Measurements from ENCODE around the gene BMP15.

BMP15 gene

DNA sequence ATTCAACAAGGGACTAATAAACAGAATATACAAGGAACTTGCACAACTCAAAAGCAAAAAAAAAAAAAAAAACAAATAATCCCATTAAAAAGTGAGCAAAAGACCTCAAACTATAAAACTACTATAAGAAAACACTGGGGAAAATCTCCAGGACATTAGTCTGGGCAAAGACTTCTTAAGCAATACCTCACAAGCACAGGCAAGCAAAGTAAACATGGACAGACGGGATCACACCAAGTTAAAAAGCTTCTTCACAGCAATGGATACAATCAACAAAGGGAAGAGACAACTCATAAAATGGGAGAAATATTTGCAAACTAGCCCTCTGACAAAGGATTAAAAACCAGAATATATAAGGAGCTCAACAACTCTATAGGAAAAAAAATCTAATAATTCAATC lies 17.1 kb upstream of the BMP15 start:
- no peak overlapping the region for H3K4me3 ChIP-seq (ENCODE audit: low read depth, low read length)
- H3K36me3 ChIP-seq (ENCODE audit: control insufficient read depth in 2 of 2, insufficient read depth in 1 of 2, low read length in 2 of 2) = no peaks in the 10 kb centered on the region
- TF ChIP-seq, protein P1, sequence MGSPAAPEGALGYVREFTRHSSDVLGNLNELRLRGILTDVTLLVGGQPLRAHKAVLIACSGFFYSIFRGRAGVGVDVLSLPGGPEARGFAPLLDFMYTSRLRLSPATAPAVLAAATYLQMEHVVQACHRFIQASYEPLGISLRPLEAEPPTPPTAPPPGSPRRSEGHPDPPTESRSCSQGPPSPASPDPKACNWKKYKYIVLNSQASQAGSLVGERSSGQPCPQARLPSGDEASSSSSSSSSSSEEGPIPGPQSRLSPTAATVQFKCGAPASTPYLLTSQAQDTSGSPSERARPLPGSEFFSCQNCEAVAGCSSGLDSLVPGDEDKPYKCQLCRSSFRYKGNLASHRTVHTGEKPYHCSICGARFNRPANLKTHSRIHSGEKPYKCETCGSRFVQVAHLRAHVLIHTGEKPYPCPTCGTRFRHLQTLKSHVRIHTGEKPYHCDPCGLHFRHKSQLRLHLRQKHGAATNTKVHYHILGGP (tag by site-specific recombination; IDR thresholded peaks at IDR 0.05) = no peak
- TF ChIP-seq ZSCAN23 (tag by site-specific recombination; IDR thresholded peaks at IDR 0.05) (no peak), ZNF37A (tag by site-specific recombination; IDR thresholded peaks at IDR 0.05) (no peak), GLI4 (tag by site-specific recombination; IDR thresholded peaks at IDR 0.05) (no peak), ZNF121 (tag by site-specific recombination; IDR thresholded peaks at IDR 0.05) (no peak), OSR2 (tag by site-specific recombination; IDR thresholded peaks at IDR 0.05) (no peak), ZNF664 (tag by site-specific recombination; IDR thresholded peaks at IDR 0.05) (no peak), ZNF600 (tag by site-specific recombination; IDR thresholded peaks at IDR 0.05) (no peak), BCL11B (tag by site-specific recombination; IDR thresholded peaks at IDR 0.05; ENCODE audit: low read depth) (no peak)
- TF ChIP-seq, protein P2, sequence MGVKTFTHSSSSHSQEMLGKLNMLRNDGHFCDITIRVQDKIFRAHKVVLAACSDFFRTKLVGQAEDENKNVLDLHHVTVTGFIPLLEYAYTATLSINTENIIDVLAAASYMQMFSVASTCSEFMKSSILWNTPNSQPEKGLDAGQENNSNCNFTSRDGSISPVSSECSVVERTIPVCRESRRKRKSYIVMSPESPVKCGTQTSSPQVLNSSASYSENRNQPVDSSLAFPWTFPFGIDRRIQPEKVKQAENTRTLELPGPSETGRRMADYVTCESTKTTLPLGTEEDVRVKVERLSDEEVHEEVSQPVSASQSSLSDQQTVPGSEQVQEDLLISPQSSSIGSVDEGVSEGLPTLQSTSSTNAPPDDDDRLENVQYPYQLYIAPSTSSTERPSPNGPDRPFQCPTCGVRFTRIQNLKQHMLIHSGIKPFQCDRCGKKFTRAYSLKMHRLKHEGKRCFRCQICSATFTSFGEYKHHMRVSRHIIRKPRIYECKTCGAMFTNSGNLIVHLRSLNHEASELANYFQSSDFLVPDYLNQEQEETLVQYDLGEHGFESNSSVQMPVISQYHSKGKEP (tag by site-specific recombination; IDR thresholded peaks at IDR 0.05) = no peak
- TF ChIP-seq, protein P3, sequence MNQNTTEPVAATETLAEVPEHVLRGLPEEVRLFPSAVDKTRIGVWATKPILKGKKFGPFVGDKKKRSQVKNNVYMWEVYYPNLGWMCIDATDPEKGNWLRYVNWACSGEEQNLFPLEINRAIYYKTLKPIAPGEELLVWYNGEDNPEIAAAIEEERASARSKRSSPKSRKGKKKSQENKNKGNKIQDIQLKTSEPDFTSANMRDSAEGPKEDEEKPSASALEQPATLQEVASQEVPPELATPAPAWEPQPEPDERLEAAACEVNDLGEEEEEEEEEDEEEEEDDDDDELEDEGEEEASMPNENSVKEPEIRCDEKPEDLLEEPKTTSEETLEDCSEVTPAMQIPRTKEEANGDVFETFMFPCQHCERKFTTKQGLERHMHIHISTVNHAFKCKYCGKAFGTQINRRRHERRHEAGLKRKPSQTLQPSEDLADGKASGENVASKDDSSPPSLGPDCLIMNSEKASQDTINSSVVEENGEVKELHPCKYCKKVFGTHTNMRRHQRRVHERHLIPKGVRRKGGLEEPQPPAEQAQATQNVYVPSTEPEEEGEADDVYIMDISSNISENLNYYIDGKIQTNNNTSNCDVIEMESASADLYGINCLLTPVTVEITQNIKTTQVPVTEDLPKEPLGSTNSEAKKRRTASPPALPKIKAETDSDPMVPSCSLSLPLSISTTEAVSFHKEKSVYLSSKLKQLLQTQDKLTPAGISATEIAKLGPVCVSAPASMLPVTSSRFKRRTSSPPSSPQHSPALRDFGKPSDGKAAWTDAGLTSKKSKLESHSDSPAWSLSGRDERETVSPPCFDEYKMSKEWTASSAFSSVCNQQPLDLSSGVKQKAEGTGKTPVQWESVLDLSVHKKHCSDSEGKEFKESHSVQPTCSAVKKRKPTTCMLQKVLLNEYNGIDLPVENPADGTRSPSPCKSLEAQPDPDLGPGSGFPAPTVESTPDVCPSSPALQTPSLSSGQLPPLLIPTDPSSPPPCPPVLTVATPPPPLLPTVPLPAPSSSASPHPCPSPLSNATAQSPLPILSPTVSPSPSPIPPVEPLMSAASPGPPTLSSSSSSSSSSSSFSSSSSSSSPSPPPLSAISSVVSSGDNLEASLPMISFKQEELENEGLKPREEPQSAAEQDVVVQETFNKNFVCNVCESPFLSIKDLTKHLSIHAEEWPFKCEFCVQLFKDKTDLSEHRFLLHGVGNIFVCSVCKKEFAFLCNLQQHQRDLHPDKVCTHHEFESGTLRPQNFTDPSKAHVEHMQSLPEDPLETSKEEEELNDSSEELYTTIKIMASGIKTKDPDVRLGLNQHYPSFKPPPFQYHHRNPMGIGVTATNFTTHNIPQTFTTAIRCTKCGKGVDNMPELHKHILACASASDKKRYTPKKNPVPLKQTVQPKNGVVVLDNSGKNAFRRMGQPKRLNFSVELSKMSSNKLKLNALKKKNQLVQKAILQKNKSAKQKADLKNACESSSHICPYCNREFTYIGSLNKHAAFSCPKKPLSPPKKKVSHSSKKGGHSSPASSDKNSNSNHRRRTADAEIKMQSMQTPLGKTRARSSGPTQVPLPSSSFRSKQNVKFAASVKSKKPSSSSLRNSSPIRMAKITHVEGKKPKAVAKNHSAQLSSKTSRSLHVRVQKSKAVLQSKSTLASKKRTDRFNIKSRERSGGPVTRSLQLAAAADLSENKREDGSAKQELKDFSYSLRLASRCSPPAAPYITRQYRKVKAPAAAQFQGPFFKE (tag by site-specific recombination; IDR thresholded peaks at IDR 0.05; ENCODE audit: borderline replicate concordance) = no peak
- no peak overlapping the region for H3K27ac ChIP-seq (ENCODE audit: extremely low read depth, low read depth, low read length)
- ChIA-PET POLR2A (no interaction called here), CTCF (no interaction called here)
- H3K9me3 ChIP-seq (ENCODE audit: control insufficient read depth, insufficient read depth, low read depth, low read length) = no peaks in the 10 kb centered on the region
- no peaks in the 10 kb centered on the region for H3K4me1 ChIP-seq (ENCODE audit: control insufficient read depth, insufficient read depth, low read length)

DNA sequence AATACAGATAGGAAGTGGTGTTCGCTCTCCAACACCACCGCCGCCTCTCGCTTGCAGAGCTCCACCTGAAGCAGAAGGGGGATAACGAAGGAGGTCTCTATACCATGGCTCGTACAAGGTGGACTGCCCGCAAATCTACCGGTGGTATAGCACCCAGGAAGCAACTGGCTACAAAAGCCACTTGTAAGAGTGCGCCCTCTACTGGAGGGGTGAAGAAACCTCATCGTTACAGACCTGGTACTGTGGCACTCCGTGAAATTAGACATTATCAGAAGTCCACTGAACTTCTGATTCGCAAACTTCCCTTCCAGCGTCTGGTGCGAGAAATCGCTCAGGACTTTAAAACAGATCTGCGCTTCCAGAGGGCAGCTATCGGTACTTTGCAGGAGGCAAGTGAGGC lies 5.2 kb upstream of the BMP15 start:
- CTCF ChIA-PET = interaction anchor here (0.7 to 10.8 kb wide), 9 partner anchors 12 to 214 kb away, joined by 3 to 164 read pairs (median 4); no protein-coding TSS in a partner anchor
- TF ChIP-seq ZNF623 (tag by site-specific recombination; IDR thresholded peaks at IDR 0.05) (peak; percentile 0; the same call in 1 of the 2 replicates), ZNF621 (tag by site-specific recombination; IDR thresholded peaks at IDR 0.05) (no peak), ZNF514 (tag by site-specific recombination; IDR thresholded peaks at IDR 0.05) (no peak)
- TF ChIP-seq, protein P4, sequence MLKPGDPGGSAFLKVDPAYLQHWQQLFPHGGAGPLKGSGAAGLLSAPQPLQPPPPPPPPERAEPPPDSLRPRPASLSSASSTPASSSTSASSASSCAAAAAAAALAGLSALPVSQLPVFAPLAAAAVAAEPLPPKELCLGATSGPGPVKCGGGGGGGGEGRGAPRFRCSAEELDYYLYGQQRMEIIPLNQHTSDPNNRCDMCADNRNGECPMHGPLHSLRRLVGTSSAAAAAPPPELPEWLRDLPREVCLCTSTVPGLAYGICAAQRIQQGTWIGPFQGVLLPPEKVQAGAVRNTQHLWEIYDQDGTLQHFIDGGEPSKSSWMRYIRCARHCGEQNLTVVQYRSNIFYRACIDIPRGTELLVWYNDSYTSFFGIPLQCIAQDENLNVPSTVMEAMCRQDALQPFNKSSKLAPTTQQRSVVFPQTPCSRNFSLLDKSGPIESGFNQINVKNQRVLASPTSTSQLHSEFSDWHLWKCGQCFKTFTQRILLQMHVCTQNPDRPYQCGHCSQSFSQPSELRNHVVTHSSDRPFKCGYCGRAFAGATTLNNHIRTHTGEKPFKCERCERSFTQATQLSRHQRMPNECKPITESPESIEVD (tag by site-specific recombination; IDR thresholded peaks at IDR 0.05) = no peak

More for the DNA sequence above, 5.2 kb upstream of the BMP15 start:
- POLR2A ChIA-PET = no interaction called here
- Histone ChIP-seq H3K9me3 (ENCODE audit: control insufficient read depth, insufficient read depth, low read depth, low read length) (no peaks in the 10 kb centered on the region), H3K4me3 (ENCODE audit: low read depth, low read length) (no peak overlapping the region), H3K27ac (ENCODE audit: extremely low read depth, low read depth, low read length) (no peak overlapping the region), H3K36me3 (ENCODE audit: control insufficient read depth in 2 of 2, insufficient read depth in 1 of 2, low read length in 2 of 2) (no peaks in the 10 kb centered on the region), H3K4me1 (ENCODE audit: control insufficient read depth, insufficient read depth, low read length) (no peaks in the 10 kb centered on the region)

Data from HEK293 (cell line).